Activated CD8-positive, alpha-beta T cell treated with anti-CD3 and anti-CD28 coated beads for 36 hours (primary cell): ENCODE results near the gene MYLK. TPM values are rescaled to one million over a fixed set of nuclear protein-coding genes. Genes with fewer than 3 reads are reported as not detected.

Source experiments
- ATAC-seq: fragments of 200-7000 bp; cut with Tn5 transposase; one replicate; pipeline ENCODE4 v1.10.0; 2021; ENCODE audit warnings: mild to moderate bottlenecking, moderate library complexity
- CTCF ChIA-PET: fragments of 350-600 bp; sonication (Branson Sonifier 250); formaldehyde crosslinking; loops from one replicate; lab custom pipeline; 2021; ENCODE audit warnings: antibody characterized with exemption; lab: Charles Lee
- POLR2A ChIA-PET: fragments of 350-600 bp; sonication (Branson Sonifier 250); formaldehyde crosslinking; loops from one replicate; lab custom pipeline; 2021; ENCODE audit warnings: antibody characterized with exemption; lab: Charles Lee
- DNase-seq: peaks from one replicate; pipeline ENCODE4 v3.0.0-alpha.2; 2020
- H3K27ac Mint-ChIP-seq: one replicate; pipeline ENCODE4 v1.8.0; 2021; ENCODE audit warnings: mild to moderate bottlenecking, mixed read lengths
- H3K27me3 Mint-ChIP-seq: one replicate; pipeline ENCODE4 v1.8.0; 2021; ENCODE audit warnings: mixed read lengths
- H3K36me3 Mint-ChIP-seq: one replicate; pipeline ENCODE4 v1.8.0; 2021; ENCODE audit warnings: low read depth, mixed read lengths
- H3K4me1 Mint-ChIP-seq: one replicate; pipeline ENCODE4 v1.8.0; 2021; ENCODE audit warnings: low read depth, mixed read lengths
- H3K4me3 Mint-ChIP-seq: one replicate; pipeline ENCODE4 v1.8.0; 2021; ENCODE audit warnings: mild to moderate bottlenecking, moderate library complexity, mixed read lengths
- H3K9me3 Mint-ChIP-seq: one replicate; pipeline ENCODE4 v1.8.0; 2021; ENCODE audit warnings: mixed read lengths
- intact Hi-C: fragments of 100-400 bp; cut with micrococcal nuclease; formaldehyde crosslinking; loops from one replicate; pipeline ENCODE4 v1.10.0; 2022
- total RNA-seq, 2 experiments: library from RNA; stranded (reverse); gene quantifications; one replicate each; pipeline ENCODE4 v1.2.3, GENCODE V29; 2021
- TF ChIP-seq, protein P1 (sequence below): fragments of 200-600 bp; IDR thresholded peaks from one replicate; pipeline ENCODE4 v1.8.0; 2022; ENCODE audit warnings: antibody characterized with exemption, mild to moderate bottlenecking

The MYLK gene
- total RNA-seq, 2 experiments from 2014 or later: 0.34 TPM; not detected in 1

DNA sequence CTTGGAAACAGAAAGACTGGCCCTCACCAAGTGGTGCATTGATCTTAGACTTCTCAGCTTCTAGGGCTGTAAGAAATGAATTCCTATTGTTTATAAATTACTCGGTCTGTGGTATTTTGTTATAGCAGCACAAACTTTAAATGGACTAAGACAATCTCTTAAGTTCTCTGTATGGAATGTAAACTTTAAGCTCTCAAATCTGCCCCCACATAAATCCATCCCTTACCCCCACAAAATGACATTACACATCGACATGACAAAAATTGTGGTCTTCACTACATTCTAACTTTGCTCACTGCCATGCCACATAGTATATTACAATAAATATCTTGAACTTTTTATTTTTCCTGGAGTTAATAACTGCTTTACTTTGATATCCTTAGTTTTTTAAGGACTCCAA lies 121.3 kb downstream of the MYLK start:
- H3K9me3 Mint-ChIP-seq: no peaks in the 10 kb centered on the region
- peaks cover 1% of the 10 kb centered on the region for H3K27me3 Mint-ChIP-seq
- no peak overlapping the region for H3K27ac Mint-ChIP-seq
- TF ChIP-seq, protein P1, sequence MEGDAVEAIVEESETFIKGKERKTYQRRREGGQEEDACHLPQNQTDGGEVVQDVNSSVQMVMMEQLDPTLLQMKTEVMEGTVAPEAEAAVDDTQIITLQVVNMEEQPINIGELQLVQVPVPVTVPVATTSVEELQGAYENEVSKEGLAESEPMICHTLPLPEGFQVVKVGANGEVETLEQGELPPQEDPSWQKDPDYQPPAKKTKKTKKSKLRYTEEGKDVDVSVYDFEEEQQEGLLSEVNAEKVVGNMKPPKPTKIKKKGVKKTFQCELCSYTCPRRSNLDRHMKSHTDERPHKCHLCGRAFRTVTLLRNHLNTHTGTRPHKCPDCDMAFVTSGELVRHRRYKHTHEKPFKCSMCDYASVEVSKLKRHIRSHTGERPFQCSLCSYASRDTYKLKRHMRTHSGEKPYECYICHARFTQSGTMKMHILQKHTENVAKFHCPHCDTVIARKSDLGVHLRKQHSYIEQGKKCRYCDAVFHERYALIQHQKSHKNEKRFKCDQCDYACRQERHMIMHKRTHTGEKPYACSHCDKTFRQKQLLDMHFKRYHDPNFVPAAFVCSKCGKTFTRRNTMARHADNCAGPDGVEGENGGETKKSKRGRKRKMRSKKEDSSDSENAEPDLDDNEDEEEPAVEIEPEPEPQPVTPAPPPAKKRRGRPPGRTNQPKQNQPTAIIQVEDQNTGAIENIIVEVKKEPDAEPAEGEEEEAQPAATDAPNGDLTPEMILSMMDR: no peak
- no peaks in the 10 kb centered on the region for H3K4me1 Mint-ChIP-seq
- DNase-seq (no peak), ATAC-seq (no peak)
- ChIA-PET CTCF (no interaction called here), POLR2A (no interaction called here)
- intact Hi-C loops: no loop called here
- H3K4me3 Mint-ChIP-seq: no peak overlapping the region
- no peaks in the 10 kb centered on the region for H3K36me3 Mint-ChIP-seq

DNA sequence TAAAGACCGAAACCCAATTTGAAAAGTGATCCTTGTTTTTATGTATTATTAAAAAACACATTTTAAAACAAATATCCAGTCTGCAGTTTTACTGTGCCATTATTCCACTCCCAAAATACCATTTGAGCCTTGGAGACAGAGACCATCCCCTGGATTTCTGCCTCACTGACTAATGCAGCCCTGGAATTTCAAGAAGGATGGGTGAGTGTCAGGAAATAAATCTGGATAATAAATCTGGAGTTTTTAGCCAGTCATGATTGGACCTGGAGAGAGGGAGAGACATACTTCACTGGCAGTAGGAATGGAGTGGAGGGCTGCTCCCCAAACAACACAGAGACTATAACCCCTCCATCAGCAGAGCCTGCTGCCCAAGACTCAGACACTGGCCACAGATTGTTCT lies 123.3 kb downstream of the MYLK start:
- Mint-ChIP-seq H3K4me3 (no peak overlapping the region), H3K27ac (no peak overlapping the region), H3K36me3 (no peaks in the 10 kb centered on the region), H3K9me3 (no peaks in the 10 kb centered on the region), H3K27me3 (peaks cover 4% of the 10 kb centered on the region), H3K4me1 (peaks cover 3% of the 10 kb centered on the region)
- intact Hi-C loops: no loop called here
- no peak for DNase-seq
- ChIA-PET CTCF (no interaction called here), POLR2A (no interaction called here)
- TF ChIP-seq, protein P1: no peak
- ATAC-seq: no peak

DNA sequence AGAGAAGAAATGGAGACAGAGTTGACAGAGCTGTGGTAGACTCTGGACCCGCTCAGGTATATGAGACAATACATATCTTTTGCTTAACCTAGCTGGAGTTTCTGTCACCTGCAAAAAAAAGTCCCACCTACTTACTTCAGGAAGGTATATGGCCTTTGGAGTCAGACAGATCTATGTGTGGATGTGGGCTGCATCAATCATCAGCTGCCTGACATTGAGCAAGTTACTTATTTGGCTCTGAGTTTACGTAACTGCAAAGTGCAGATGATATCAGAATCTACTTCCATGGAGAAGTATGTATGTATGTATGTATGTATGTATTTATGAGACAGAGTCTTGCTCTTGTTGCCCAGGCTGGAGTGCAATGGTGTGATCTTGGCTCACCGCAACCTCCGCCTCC lies 124.3 kb downstream of the MYLK start:
- ChIA-PET CTCF (no interaction called here), POLR2A (interaction anchor here (0.6 kb wide), 1 partner anchor 15 kb away, joined by 3 read pairs; no protein-coding TSS in a partner anchor)
- Mint-ChIP-seq H3K4me3 (no peak overlapping the region), H3K27me3 (peaks cover 4% of the 10 kb centered on the region), H3K36me3 (no peaks in the 10 kb centered on the region), H3K4me1 (peaks cover 3% of the 10 kb centered on the region), H3K27ac (no peak overlapping the region), H3K9me3 (no peaks in the 10 kb centered on the region)
- no peak for DNase-seq
- ATAC-seq: no peak
- intact Hi-C loops: no loop called here
- TF ChIP-seq, protein P1: no peak

DNA sequence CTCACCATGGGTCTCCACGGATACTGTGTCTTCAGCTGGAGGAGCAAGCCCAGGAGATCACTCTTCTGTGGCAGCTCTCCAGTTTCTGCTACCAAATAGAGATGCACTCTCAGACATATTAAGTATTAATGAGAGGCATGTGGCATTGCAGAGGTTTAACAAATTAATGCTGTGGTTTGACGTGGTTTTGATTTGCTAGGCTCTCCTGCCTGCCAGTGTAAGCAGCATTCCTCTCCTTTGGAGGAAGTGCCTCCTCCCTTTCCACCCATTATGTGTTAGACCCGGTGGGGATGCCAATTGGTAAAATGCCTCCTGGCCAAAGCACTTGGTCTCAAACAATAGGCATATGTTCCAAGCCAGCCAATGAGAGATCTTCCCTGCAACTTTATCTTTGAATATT lies 124.8 kb downstream of the MYLK start:
- Mint-ChIP-seq H3K9me3 (no peaks in the 10 kb centered on the region), H3K27me3 (peaks cover 3% of the 10 kb centered on the region), H3K4me3 (no peak overlapping the region), H3K27ac (no peak overlapping the region), H3K4me1 (peaks cover 3% of the 10 kb centered on the region), H3K36me3 (no peaks in the 10 kb centered on the region)
- POLR2A ChIA-PET: no interaction called here
- DNase-seq: no peak
- TF ChIP-seq, protein P1: no peak
- intact Hi-C loops: no loop called here
- no peak for ATAC-seq
- CTCF ChIA-PET: no interaction called here

DNA sequence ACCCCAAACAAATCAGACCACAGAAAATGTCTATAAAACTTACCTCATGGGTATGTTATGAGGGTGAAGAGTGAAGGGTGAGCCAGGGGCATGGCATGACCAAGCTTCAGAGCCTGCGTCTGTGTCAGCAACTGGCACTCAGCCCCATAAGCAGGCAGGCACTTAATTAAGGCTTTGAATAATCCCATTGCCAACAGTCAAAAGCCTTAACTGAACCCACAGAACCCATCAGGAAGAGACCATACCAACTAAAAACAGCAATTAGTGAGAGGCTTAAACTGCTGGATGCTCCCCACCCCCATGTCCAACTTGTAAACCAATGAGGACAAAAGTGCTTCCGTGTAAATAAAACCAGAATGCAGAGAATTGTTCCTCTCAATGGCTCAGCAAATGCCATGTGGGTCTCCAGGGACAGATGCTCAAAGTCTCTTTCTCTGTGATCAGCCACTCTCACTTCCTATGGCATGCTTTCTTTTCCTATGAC lies 126.0 kb downstream of the MYLK start:
- Mint-ChIP-seq H3K9me3 (no peaks in the 10 kb centered on the region), H3K4me1 (peaks cover 3% of the 10 kb centered on the region), H3K36me3 (no peaks in the 10 kb centered on the region), H3K27ac (no peak overlapping the region), H3K4me3 (no peak overlapping the region), H3K27me3 (peaks cover 3% of the 10 kb centered on the region)
- ATAC-seq: no peak
- POLR2A ChIA-PET: no interaction called here
- TF ChIP-seq, protein P1: no peak
- CTCF ChIA-PET: no interaction called here
- intact Hi-C loops: no loop called here
- no peak for DNase-seq
